H1 (cell line): ENCODE measurements around the gene STK11IP. TPM values are rescaled to one million over a fixed set of nuclear protein-coding genes. Genes with fewer than 3 reads are reported as not detected.

Experiments
- CTCF ChIA-PET: fragments of 300-600 bp; sonication (Branson Sonifier 250); formaldehyde crosslinking; loops from one replicate; lab custom pipeline; 2021; ENCODE audit not compliant: partially characterized antibody; lab: Charles Lee
- POLR2A ChIA-PET: fragments of 300-600 bp; sonication (Branson Sonifier 250); formaldehyde crosslinking; loops from one replicate; lab custom pipeline; 2021; ENCODE audit warnings: inconsistent platforms; ENCODE audit not compliant: partially characterized antibody; lab: Charles Lee
- DNase-seq, 2 experiments: peaks; one replicate each; pipeline versions ENCODE4 v3.0.0 to v3.0.0-alpha.2; 2010 to 2022; ENCODE audit warnings: low spot score in 2 of 2, low read depth in 1 of 2, mixed read lengths in 1 of 2
- FAIRE-seq: peaks from 2 replicates; lab custom pipeline; 2011; peaks lifted over from hg19 to GRCh38; lab: Jason Lieb, UNC
- H2AFZ ChIP-seq: 2 replicates; pipeline ENCODE4 v1.8.1; 2012; ENCODE audit warnings: low read length, inconsistent platforms
- H2AK5ac ChIP-seq: 2 replicates; pipeline ENCODE4 v1.6.1; 2013; ENCODE audit warnings: low read depth, low read length
- H2BK120ac ChIP-seq: replicated peaks from 2 replicates; pipeline ENCODE3; 2013; ENCODE audit warnings: low read depth, low read length, inconsistent platforms
- H2BK12ac ChIP-seq: 2 replicates; pipeline ENCODE4 v1.6.1; 2013; ENCODE audit warnings: low read depth, low read length
- H2BK15ac ChIP-seq: 2 replicates; pipeline ENCODE4 v1.6.1; 2013; ENCODE audit warnings: low read length
- H2BK20ac ChIP-seq: 2 replicates; pipeline ENCODE4 v1.6.1; 2013; ENCODE audit warnings: low read length
- H2BK5ac ChIP-seq: 2 replicates; pipeline ENCODE4 v1.6.1; 2013; ENCODE audit warnings: low read depth, low read length
- H3K14ac ChIP-seq: 2 replicates; pipeline ENCODE4 v1.6.1; 2013; ENCODE audit warnings: inconsistent platforms; ENCODE audit not compliant: insufficient read length
- H3K18ac ChIP-seq: 2 replicates; pipeline ENCODE4 v1.6.1; 2013; ENCODE audit warnings: low read length; ENCODE audit errors: extremely low read depth
- H3K23ac ChIP-seq: 2 replicates; pipeline ENCODE4 v1.6.1; 2013; ENCODE audit warnings: inconsistent platforms; ENCODE audit not compliant: insufficient read length
- H3K23me2 ChIP-seq: 2 replicates; pipeline ENCODE4 v1.6.1; 2013; ENCODE audit warnings: low read depth, low read length
- H3K27ac ChIP-seq: 2 replicates; pipeline ENCODE4 v1.6.1; 2011; ENCODE audit warnings: low read depth, low read length, inconsistent platforms
- H3K27me3 ChIP-seq, 4 experiments: replicated peaks in 1 of 4; 1 replicate in 1 of 4; 2 replicates in 3 of 4; pipeline versions ENCODE4 v1.6.1 to v1.8.1; 2011 to 2013; ENCODE audit warnings: low read length in 3 of 4, mild to moderate bottlenecking in 3 of 4, inconsistent platforms in 2 of 4, mixed read lengths in 2 of 4, moderate library complexity in 1 of 4; ENCODE audit not compliant: control insufficient read depth in 3 of 4, insufficient read depth in 3 of 4; ENCODE audit errors: extremely low read depth in 1 of 4
- H3K36me3 ChIP-seq, 4 experiments: 2 replicates each; pipeline versions ENCODE4 v1.6.1 to v1.8.1; 2011 to 2013; ENCODE audit warnings: mild to moderate bottlenecking in 4 of 4, low read length in 3 of 4, moderate library complexity in 2 of 4, control low read depth in 1 of 4, inconsistent platforms in 1 of 4; ENCODE audit not compliant: insufficient read depth in 4 of 4, control insufficient read depth in 2 of 4
- H3K4ac ChIP-seq: replicated peaks from 2 replicates; pipeline ENCODE3; 2013; ENCODE audit warnings: low read length, low read depth, mixed read lengths, inconsistent platforms; ENCODE audit not compliant: insufficient read length
- H3K4me1 ChIP-seq, 4 experiments: replicated peaks in 1 of 4; 1 replicate in 1 of 4; 2 replicates in 3 of 4; pipeline versions ENCODE4 v1.6.1 to v1.8.1; 2011 to 2013; ENCODE audit warnings: low read length in 3 of 4, inconsistent platforms in 2 of 4, mixed read lengths in 1 of 4; ENCODE audit not compliant: insufficient read depth in 4 of 4, control insufficient read depth in 3 of 4
- H3K4me2 ChIP-seq, 2 experiments: 2 replicates each; pipeline versions ENCODE4 v1.6.1 to v1.8.1; 2011 to 2013; ENCODE audit warnings: low read depth in 2 of 2, low read length in 2 of 2, control low read depth in 1 of 2, inconsistent platforms in 1 of 2, mild to moderate bottlenecking in 1 of 2; ENCODE audit not compliant: insufficient read depth in 1 of 2
- H3K4me3 ChIP-seq, 4 experiments: fragments of 200-600, 300-600 bp in 1 of 4; sonication (generic), shearing (Covaris generic), sonication (Bioruptor Twin) in 1 of 4; 2 replicates each; pipeline versions ENCODE4 v1.5.1 to v1.8.1; 2011 to 2016; ENCODE audit warnings: low read length in 4 of 4, low read depth in 3 of 4, control low read depth in 2 of 4, inconsistent platforms in 2 of 4, mild to moderate bottlenecking in 2 of 4, mixed read lengths in 1 of 4, moderate library complexity in 1 of 4; ENCODE audit not compliant: insufficient read depth in 2 of 4; ENCODE audit errors: extremely low read depth in 1 of 4
- H3K56ac ChIP-seq: replicated peaks from 2 replicates; pipeline ENCODE3; 2013; ENCODE audit warnings: low read depth, mild to moderate bottlenecking, mixed read lengths, low read length, inconsistent platforms; ENCODE audit not compliant: insufficient read length
- H3K79me1 ChIP-seq: 2 replicates; pipeline ENCODE4 v1.6.1; 2013; ENCODE audit warnings: low read depth, low read length, control low read depth
- H3K79me2 ChIP-seq, 2 experiments: 2 replicates each; pipeline versions ENCODE4 v1.6.1 to v1.8.1; 2012 to 2013; ENCODE audit warnings: low read length in 2 of 2, mild to moderate bottlenecking in 2 of 2, inconsistent platforms in 1 of 2; ENCODE audit not compliant: insufficient read depth in 2 of 2, control insufficient read depth in 1 of 2
- H3K9ac ChIP-seq, 4 experiments: replicated peaks in 1 of 4; 1 replicate in 1 of 4; 2 replicates in 3 of 4; pipeline versions ENCODE4 v1.6.1 to v1.8.1; 2011 to 2013; ENCODE audit warnings: low read depth in 3 of 4, low read length in 3 of 4, control low read depth in 2 of 4, mild to moderate bottlenecking in 2 of 4, moderate library complexity in 2 of 4, inconsistent platforms in 1 of 4; ENCODE audit errors: extremely low read depth in 1 of 4
- H3K9me3 ChIP-seq, 2 experiments: 2 replicates each; pipeline versions ENCODE4 v1.6.1 to v1.8.1; 2012 to 2013; ENCODE audit warnings: mild to moderate bottlenecking in 2 of 2, moderate library complexity in 2 of 2, control low read depth in 1 of 2, inconsistent platforms in 1 of 2, low read depth in 1 of 2, low read length in 1 of 2, mixed read lengths in 1 of 2; ENCODE audit not compliant: insufficient read depth in 2 of 2
- H4K20me1 ChIP-seq, 2 experiments: replicated peaks in 1 of 2; 2 replicates each; pipeline versions ENCODE3 to v1.8.1; 2011 to 2013; ENCODE audit warnings: inconsistent platforms in 2 of 2, low read length in 2 of 2, mild to moderate bottlenecking in 1 of 2; ENCODE audit not compliant: insufficient read depth in 2 of 2, control insufficient read depth in 1 of 2
- H4K5ac ChIP-seq: 2 replicates; pipeline ENCODE4 v1.6.1; 2013; ENCODE audit warnings: low read length, low read depth, mixed read lengths, inconsistent platforms; ENCODE audit not compliant: insufficient read length
- H4K8ac ChIP-seq: 2 replicates; pipeline ENCODE4 v1.8.0; 2013; ENCODE audit warnings: mild to moderate bottlenecking, moderate library complexity, low read length, inconsistent platforms; ENCODE audit not compliant: insufficient read depth; ENCODE audit errors: extremely low read depth
- H4K91ac ChIP-seq: replicated peaks from 2 replicates; pipeline ENCODE3; 2013; ENCODE audit warnings: low read length, mixed read lengths, inconsistent platforms; ENCODE audit not compliant: insufficient read length
- MAFK ChIP-seq: IDR thresholded peaks from 2 replicates; pipeline ENCODE4 v1.6.1; 2012; ENCODE audit warnings: low read depth, mild to moderate bottlenecking, improper control_type of control experiment, low read length
- NANOG ChIP-seq: IDR thresholded peaks from 2 replicates; pipeline ENCODE4 v1.6.1; 2011; ENCODE audit warnings: low read length, low read depth, mild to moderate bottlenecking, inconsistent platforms; ENCODE audit not compliant: insufficient read depth, poor library complexity, severe bottlenecking
- PHF8 ChIP-seq: fragments of 200-600 bp; sonication (generic); conservative IDR thresholded peaks from 2 replicates; pipeline ENCODE4 v1.7.1; 2012; ENCODE audit warnings: low read depth, mild to moderate bottlenecking, inconsistent platforms, low read length, moderate library complexity
- ZNF274 ChIP-seq: IDR thresholded peaks from 2 replicates; pipeline ENCODE4 v1.7.0; 2012; ENCODE audit warnings: low read length, borderline replicate concordance; ENCODE audit errors: extremely low read depth
- WGBS, 2 experiments: shearing (Covaris generic) in 1 of 2; methylation state at CpG; one replicate each; pipeline versions ENCODE4 v1.1.6 to v1.1.7; 2013 to 2015; ENCODE audit warnings: low lambda C conversion rate in 2 of 2, mixed read lengths in 2 of 2, inconsistent platforms in 1 of 2, low coverage in 1 of 2, missing lambda C conversion rate in 1 of 2; ENCODE audit not compliant: insufficient replicate concordance in 2 of 2, insufficient coverage in 1 of 2, insufficient read length in 1 of 2; ENCODE audit errors: extremely low coverage in 1 of 2, missing lambda C conversion rate in 1 of 2; 5-methylcytosine and 5-hydroxymethylcytosine counted together
- polyA plus RNA-seq, 7 experiments: library from polyadenylated mRNA; depleted of rRNA in 3 of 7; stranded (reverse) in 5 of 7; unstranded in 2 of 7; fragments of >200 nt in 5 of 7; fragments of 200-250 nt in 2 of 7; gene quantifications; 1 replicate in 5 of 7; 2 replicates in 1 of 7; 4 replicates in 1 of 7; pipeline versions ENCODE4 v1.2.1 to v1.2.3, GENCODE V29; 2011 to 2013; ENCODE audit warnings: missing spikeins in 2 of 7, mixed read lengths in 2 of 7
- total RNA-seq: library from RNA; stranded (reverse); fragmentation: NEBNext Ultra II Directional; extraction: Animal tissue kit (Norgen Biotek cat#: 25700); gene quantifications from 2 replicates; pipeline ENCODE4 v1.2.1, GENCODE V29; 2021

Gene STK11IP
- total and polyA plus RNA-seq, 2 of the 8 experiments (the other 6 are each of a cell fraction or from before 2014, with no cell fraction given): 18.5 to 29.6 TPM

- CTCF ChIA-PET: interaction anchor here (1.2 to 18.7 kb wide), 8 partner anchors 9 to 86 kb away, joined by 3 to 356 read pairs (median 4); partner anchors contain the start of gene SLC4A3
- H2BK5ac ChIP-seq: no peak overlapping the region
Measured at GRCh38 chr2:219616550-219616949, 18.9 kb downstream of the STK11IP start.

More at GRCh38 chr2:219616550-219616949, 18.9 kb downstream of the STK11IP start:
- Histone ChIP-seq H2AK5ac (no peak overlapping the region), H2BK12ac (no peak overlapping the region), H3K4me2 (no peak overlapping the region), H4K20me1 (peaks cover 0 to 2% of the 10 kb centered on the region in 2 experiments), H3K56ac (no peak overlapping the region), H4K91ac (no peak overlapping the region), H3K27ac (no peak overlapping the region), H3K23me2 (no peaks in the 10 kb centered on the region), H3K79me2 (no peaks in the 10 kb centered on the region), H2BK20ac (no peak overlapping the region), H2BK120ac (no peak overlapping the region), H3K9me3 (no peaks in the 10 kb centered on the region), H4K5ac (no peak overlapping the region), H3K18ac (no peak overlapping the region), H3K36me3 (peaks cover 0 to 6% (median 0%) of the 10 kb centered on the region in 4 experiments; a peak in 3 of 8 replicates), H3K4ac (no peak overlapping the region), H3K9ac (no peak overlapping the region), H3K23ac (no peak overlapping the region), H3K4me1 (no peaks in the 10 kb centered on the region; a peak in 1 of 7 replicates), H2AFZ (no peak overlapping the region), H3K79me1 (no peaks in the 10 kb centered on the region; the same call in 1 of the 2 replicates), H4K8ac (no peak overlapping the region; the same call in 1 of the 2 replicates), H3K14ac (no peak overlapping the region), H2BK15ac (no peak overlapping the region), H3K4me3 (no peak overlapping the region), H3K27me3 (no peaks in the 10 kb centered on the region)
- no peak for FAIRE-seq
- POLR2A ChIA-PET: interaction anchor here (0.6 to 1.6 kb wide), 5 partner anchors 8 to 75 kb away, joined by 3 to 5 read pairs (median 4); partner anchors contain the start of genes INHA and OBSL1
- 94% methylated on average over 4 of the region's 4 CpGs; no CpG with 5 or more reads in 1 of the 2 experiments for WGBS, 2 experiments
- TF ChIP-seq ZNF274 (no peak), MAFK (no peak), PHF8 (no peak), NANOG (no peak)
- no peak for DNase-seq
